ENCODE data around the gene PLEKHA7.

- no peak for TF ChIP-seq POLR2A (IDR thresholded peaks at IDR 0.05)
- no peak for TF ChIP-seq CTCF (IDR thresholded peaks at IDR 0.05)
Measured at GRCh38 chr11:16859651-16860050, 154.6 kb downstream of the PLEKHA7 start.

Data from right lobe of liver (tissue), 4 donors.